NB4 (cell line): ENCODE results near the gene IZUMO4.

Experiments used
- MYC ChIP-seq: IDR thresholded peaks from 2 replicates; pipeline ENCODE4 v1.6.1; 2011; ENCODE audit warnings: low read depth, low read length
- POLR2A ChIP-seq: IDR thresholded peaks from 2 replicates; pipeline ENCODE4 v1.6.1; 2011; ENCODE audit warnings: mild to moderate bottlenecking; ENCODE audit not compliant: insufficient read length; ENCODE audit errors: extremely low read depth
- TF ChIP-seq, protein P1 (sequence below): IDR thresholded peaks from one replicate; pipeline ENCODE4 v1.5.1; 2012; ENCODE audit warnings: low read depth, low read length
- TF ChIP-seq, protein P2 (sequence below): IDR thresholded peaks from 2 replicates; pipeline ENCODE4 v1.6.1; 2011; ENCODE audit warnings: low read depth, low read length

DNA sequence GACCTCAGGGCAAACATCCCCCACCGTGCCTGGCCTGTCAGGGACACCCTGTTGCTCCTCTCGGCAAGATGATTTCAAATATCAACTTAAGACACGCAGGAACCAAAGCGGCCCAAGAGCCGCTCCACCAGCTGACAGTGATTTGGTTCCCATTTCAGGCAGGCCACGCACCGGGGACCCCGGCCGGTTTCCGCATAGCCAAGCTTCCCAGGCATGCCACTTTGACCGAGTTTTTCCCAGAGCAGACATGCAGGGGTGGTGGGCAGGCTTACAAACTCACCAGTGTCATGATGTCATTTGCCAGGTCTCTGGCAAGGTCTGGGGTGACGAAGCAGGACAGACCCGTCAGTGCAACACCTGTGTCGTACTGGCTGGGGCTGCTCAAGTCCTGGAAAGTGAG, 35.5 kb downstream of the IZUMO4 start:
- TF ChIP-seq, protein P1, sequence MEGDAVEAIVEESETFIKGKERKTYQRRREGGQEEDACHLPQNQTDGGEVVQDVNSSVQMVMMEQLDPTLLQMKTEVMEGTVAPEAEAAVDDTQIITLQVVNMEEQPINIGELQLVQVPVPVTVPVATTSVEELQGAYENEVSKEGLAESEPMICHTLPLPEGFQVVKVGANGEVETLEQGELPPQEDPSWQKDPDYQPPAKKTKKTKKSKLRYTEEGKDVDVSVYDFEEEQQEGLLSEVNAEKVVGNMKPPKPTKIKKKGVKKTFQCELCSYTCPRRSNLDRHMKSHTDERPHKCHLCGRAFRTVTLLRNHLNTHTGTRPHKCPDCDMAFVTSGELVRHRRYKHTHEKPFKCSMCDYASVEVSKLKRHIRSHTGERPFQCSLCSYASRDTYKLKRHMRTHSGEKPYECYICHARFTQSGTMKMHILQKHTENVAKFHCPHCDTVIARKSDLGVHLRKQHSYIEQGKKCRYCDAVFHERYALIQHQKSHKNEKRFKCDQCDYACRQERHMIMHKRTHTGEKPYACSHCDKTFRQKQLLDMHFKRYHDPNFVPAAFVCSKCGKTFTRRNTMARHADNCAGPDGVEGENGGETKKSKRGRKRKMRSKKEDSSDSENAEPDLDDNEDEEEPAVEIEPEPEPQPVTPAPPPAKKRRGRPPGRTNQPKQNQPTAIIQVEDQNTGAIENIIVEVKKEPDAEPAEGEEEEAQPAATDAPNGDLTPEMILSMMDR, result no peak
- TF ChIP-seq POLR2A, result no peak
- TF ChIP-seq, protein P2, sequence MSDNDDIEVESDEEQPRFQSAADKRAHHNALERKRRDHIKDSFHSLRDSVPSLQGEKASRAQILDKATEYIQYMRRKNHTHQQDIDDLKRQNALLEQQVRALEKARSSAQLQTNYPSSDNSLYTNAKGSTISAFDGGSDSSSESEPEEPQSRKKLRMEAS, result no peak
- TF ChIP-seq MYC, result no peak
